HG02840 (cell line): Measurements from ENCODE around the gene HECW1.
"Not testable (repeated sequence)": the region's sequence is repeated elsewhere in the genome, so short reads cannot be mapped to it uniquely, and the experiment has no call there.

ENCODE experiments used
- ATAC-seq: cut with Tn5 transposase; IDR thresholded peaks from one replicate; pipeline ENCODE4 v1.9.1; 2021; ENCODE audit warnings: mild to moderate bottlenecking, moderate library complexity, moderate number of reproducible peaks; ENCODE audit not compliant: unreplicated experiment, low FRiP score

HECW1 gene

GRCh38 chr7:43557831-43558495, 445.5 kb downstream of the HECW1 start:
- ATAC-seq = no peak

- ATAC-seq = no peak
These were observed 446.9 kb downstream of the HECW1 start for GRCh38 chr7:43559171-43559945.

GRCh38 chr7:43559946-43560335, 447.5 kb downstream of the HECW1 start:
- no peak for ATAC-seq

- ATAC-seq = no peak
These were observed 448.4 kb downstream of the HECW1 start for GRCh38 chr7:43560742-43561330.

GRCh38 chr7:43562383-43562782, 449.9 kb downstream of the HECW1 start:
- ATAC-seq = no peak

- ATAC-seq = no peak
These were observed 453.3 kb downstream of the HECW1 start for GRCh38 chr7:43565786-43566185.

- ATAC-seq = no peak
These were observed 456.1 kb downstream of the HECW1 start for GRCh38 chr7:43568529-43568928.

GRCh38 chr7:43569424-43569823, 457.0 kb downstream of the HECW1 start:
- peak; percentile 61 for ATAC-seq

GRCh38 chr7:43570688-43571365, 458.4 kb downstream of the HECW1 start:
- peak; percentile 58 for ATAC-seq

- ATAC-seq = no peak
These were observed 460.1 kb downstream of the HECW1 start for GRCh38 chr7:43572516-43573049.

- ATAC-seq = not testable (repeated sequence)
These were observed 461.4 kb downstream of the HECW1 start for GRCh38 chr7:43573832-43574231.

GRCh38 chr7:43575506-43575905, 463.1 kb downstream of the HECW1 start:
- no peak for ATAC-seq

- no peak for ATAC-seq
These were observed 463.8 kb downstream of the HECW1 start for GRCh38 chr7:43576241-43576640.

GRCh38 chr7:43577485-43577951, 465.1 kb downstream of the HECW1 start:
- no peak for ATAC-seq

GRCh38 chr7:43582503-43583423, 470.3 kb downstream of the HECW1 start, which contains the start of gene STK17A:
STK17A (plus strand) TSS chr7:43583108; CDS start chr7:43583244, 136 bp downstream.
- ATAC-seq = peak; percentile 59

GRCh38 chr7:43583424-43584194, 471.2 kb downstream of the HECW1 start:
- ATAC-seq = peak; percentile 25

GRCh38 chr7:43584195-43584586, 471.7 kb downstream of the HECW1 start:
- ATAC-seq = no peak

GRCh38 chr7:43584733-43585132, 472.3 kb downstream of the HECW1 start:
- ATAC-seq = not testable (repeated sequence)

- ATAC-seq = no peak
These were observed 473.1 kb downstream of the HECW1 start for GRCh38 chr7:43585562-43585961.
